ENCODE results near the gene SNW1.
A peak's percentile ranks its signal among the peaks of the same experiment; 100 is the strongest.
"Not testable (repeated sequence)": the region's sequence is repeated elsewhere in the genome, so short reads cannot be mapped to it uniquely, and the experiment has no call there.

SNW1 gene

GRCh38 chr14:77760381-77761204 is at the start of gene SNW1:
Gene SNW1 (minus strand): TSS chr14:77761156. CDS start chr14:77761127, 29 bp downstream.
- peak; percentile 82 for DNase-seq (ENCODE audit: low read depth)

- no peak for DNase-seq (ENCODE audit: low read depth)
These were observed 48.1 kb upstream of the SNW1 start for GRCh38 chr14:77809011-77809410.

GRCh38 chr14:77808250-77808649 is 47.3 kb upstream of the SNW1 start:
- DNase-seq (ENCODE audit: low read depth) = no peak

GRCh38 chr14:77805706-77806105 is 44.8 kb upstream of the SNW1 start:
- DNase-seq (ENCODE audit: low read depth) = no peak

GRCh38 chr14:77804592-77804991 is 43.6 kb upstream of the SNW1 start:
- no peak for DNase-seq (ENCODE audit: low read depth)

- DNase-seq (ENCODE audit: low read depth) = no peak
These were observed 39.9 kb upstream of the SNW1 start for GRCh38 chr14:77800814-77801213.

- peak; percentile 72 for DNase-seq (ENCODE audit: low read depth)
These were observed 39.1 kb upstream of the SNW1 start, which contains the start of gene ADCK1 for GRCh38 chr14:77799863-77800730. Gene ADCK1 (plus strand): TSS chr14:77800109. CDS start chr14:77818979, 18,870 bp downstream.

- not testable (repeated sequence) for DNase-seq (ENCODE audit: low read depth)
These were observed 38.5 kb upstream of the SNW1 start for GRCh38 chr14:77799456-77799855.

- DNase-seq (ENCODE audit: low read depth) = no peak
These were observed 33.4 kb upstream of the SNW1 start for GRCh38 chr14:77794357-77794756.

GRCh38 chr14:77793255-77793654 is 32.3 kb upstream of the SNW1 start:
- not testable (repeated sequence) for DNase-seq (ENCODE audit: low read depth)

- no peak for DNase-seq (ENCODE audit: low read depth)
These were observed 30.3 kb upstream of the SNW1 start for GRCh38 chr14:77791225-77791600.

- DNase-seq (ENCODE audit: low read depth) = no peak
These were observed 29.7 kb upstream of the SNW1 start for GRCh38 chr14:77790566-77791224.

GRCh38 chr14:77786148-77786547 is 25.2 kb upstream of the SNW1 start:
- no peak for DNase-seq (ENCODE audit: low read depth)

- no peak for DNase-seq (ENCODE audit: low read depth)
These were observed 21.2 kb upstream of the SNW1 start for GRCh38 chr14:77782202-77782601.

- DNase-seq (ENCODE audit: low read depth) = not testable (repeated sequence)
These were observed 13.0 kb upstream of the SNW1 start for GRCh38 chr14:77773966-77774365.

- not testable (repeated sequence) for DNase-seq (ENCODE audit: low read depth)
These were observed 7.6 kb upstream of the SNW1 start for GRCh38 chr14:77768442-77769069.

GRCh38 chr14:77763978-77764377 is 3.0 kb upstream of the SNW1 start:
- no peak for DNase-seq (ENCODE audit: low read depth)

- DNase-seq (ENCODE audit: low read depth) = no peak
These were observed 2.4 kb upstream of the SNW1 start for GRCh38 chr14:77763316-77763715.

GRCh38 chr14:77761205-77761931 is 412 bp upstream of the SNW1 start:
- no peak for DNase-seq (ENCODE audit: low read depth)

- no peak for DNase-seq (ENCODE audit: low read depth)
These were observed 8.0 kb downstream of the SNW1 start for GRCh38 chr14:77752799-77753516.

GRCh38 chr14:77752266-77752665 is 8.7 kb downstream of the SNW1 start:
- DNase-seq (ENCODE audit: low read depth) = no peak
